Hepatocyte (in vitro differentiated cells): Measurements from ENCODE around the gene OSCAR.

Experiments used
- CTCF ChIP-seq: fragments of 200-600 bp; sonication (generic); IDR thresholded peaks from 2 replicates; pipeline ENCODE4 v1.5.1; 2016; ENCODE audit warnings: antibody characterized with exemption, mild to moderate bottlenecking; ENCODE audit not compliant: poor library complexity
- EZH2 ChIP-seq: fragments of 200-600 bp; sonication (generic); IDR thresholded peaks from 2 replicates; pipeline ENCODE4 v1.6.1; 2016; ENCODE audit warnings: antibody characterized with exemption, mild to moderate bottlenecking, borderline replicate concordance
- EZH2phosphoT487 ChIP-seq: fragments of 200-600 bp; sonication (generic); IDR thresholded peaks from one replicate; pipeline ENCODE4 v1.6.1; 2018; ENCODE audit warnings: antibody characterized with exemption, mild to moderate bottlenecking, low read depth, moderate library complexity; ENCODE audit not compliant: unreplicated experiment, severe bottlenecking

- TF ChIP-seq CTCF: no peak
- TF ChIP-seq EZH2: no peak
- no peak for TF ChIP-seq EZH2phosphoT487
These were observed 41.7 kb upstream of the OSCAR start for GRCh38 chr19:54142166-54142780.
